HG02938 (cell line): ENCODE results near the gene SNX11.

Experiments used
- ATAC-seq: cut with Tn5 transposase; IDR thresholded peaks from one replicate; pipeline ENCODE4 v1.9.1; 2021; ENCODE audit warnings: mild to moderate bottlenecking, moderate library complexity; ENCODE audit not compliant: unreplicated experiment

The SNX11 gene

DNA sequence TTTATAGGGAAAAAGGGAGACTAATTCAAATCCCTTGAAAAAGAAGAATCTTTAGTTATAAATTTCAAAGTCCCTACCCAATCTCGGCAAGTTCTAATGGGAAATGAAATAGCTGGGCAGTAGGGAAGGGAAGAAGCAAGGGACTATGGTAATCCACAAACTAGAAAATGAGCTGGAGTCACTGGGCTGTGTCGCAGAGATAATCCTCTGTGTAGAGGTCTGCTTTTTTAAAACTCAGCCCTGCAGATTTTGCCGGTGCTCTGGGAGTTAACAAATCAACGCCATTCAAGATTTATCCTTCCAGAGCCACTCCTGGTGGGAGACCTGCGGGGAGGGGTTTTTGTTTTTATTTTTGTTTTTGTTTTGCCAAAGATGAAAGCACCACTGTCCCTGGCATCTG lies 20.8 kb downstream of the SNX11 start:
- no peak for ATAC-seq

DNA sequence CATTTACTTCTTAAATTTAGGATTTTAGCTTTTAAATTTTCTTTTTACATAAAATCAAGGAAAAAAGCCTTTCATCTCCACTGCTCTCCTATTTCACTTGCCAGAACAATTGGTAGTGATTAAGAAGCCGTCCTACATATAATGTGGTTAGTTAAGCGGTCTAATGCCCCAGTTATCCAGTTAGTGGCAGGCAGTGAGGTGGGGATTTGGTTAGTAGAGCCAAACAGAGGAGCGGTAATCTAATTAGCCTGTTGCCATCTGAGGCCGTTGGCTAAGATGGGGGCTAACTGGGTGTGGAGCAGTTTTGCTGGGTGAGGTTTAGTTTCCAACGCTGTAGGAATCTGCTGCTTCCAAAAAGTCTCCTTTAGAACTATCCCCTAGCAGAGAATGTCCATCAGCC lies 22.4 kb downstream of the SNX11 start:
- no peak for ATAC-seq

DNA sequence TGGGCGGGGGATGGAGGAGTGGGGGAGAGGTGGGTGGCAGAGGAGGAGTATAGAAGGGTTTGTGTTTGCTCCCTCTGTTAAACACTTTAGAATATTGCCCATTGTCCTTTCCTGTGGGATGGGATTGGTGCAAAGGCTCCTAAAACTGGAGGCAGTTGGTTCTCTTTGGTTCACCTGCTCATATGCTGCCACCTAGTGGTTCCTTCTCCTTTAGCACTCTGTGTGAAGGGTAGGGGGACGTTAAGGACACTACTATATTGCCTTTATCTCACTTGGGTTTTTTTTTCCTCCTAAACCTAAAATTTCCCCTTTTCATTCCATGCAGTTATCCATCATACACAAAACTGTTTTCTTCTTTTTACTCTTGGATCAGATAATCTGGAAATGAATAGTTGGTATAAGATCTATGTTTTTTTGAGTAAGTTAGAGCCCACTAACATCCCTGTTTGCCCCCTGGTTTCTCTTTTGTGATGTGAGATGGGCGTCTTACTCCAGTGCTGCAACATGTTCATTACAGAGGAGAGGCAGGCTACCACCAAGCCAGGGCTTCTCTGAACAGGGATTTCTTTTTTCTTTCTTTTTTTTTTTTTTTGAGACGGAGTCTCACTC lies 23.8 kb downstream of the SNX11 start:
- ATAC-seq: no peak

DNA sequence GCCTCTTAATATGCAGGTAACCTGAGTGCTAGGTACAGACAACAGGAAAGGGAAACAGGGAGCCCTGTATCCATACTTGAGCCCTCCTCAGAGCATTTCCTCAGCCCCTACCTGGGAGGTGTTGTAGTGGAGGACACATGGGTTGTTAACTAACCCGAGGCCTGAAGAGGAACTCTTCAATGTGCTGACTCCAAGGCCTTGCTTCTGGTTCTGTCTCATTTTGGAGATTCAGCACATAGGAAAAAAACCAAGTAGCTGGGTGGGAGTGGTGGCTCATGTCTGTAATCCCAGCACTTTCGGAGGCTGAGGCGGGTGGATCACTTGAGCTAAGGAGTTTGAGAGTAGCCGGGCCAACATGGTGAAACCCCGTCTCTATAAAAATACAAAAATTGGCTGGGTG lies 24.8 kb downstream of the SNX11 start:
- no peak for ATAC-seq

DNA sequence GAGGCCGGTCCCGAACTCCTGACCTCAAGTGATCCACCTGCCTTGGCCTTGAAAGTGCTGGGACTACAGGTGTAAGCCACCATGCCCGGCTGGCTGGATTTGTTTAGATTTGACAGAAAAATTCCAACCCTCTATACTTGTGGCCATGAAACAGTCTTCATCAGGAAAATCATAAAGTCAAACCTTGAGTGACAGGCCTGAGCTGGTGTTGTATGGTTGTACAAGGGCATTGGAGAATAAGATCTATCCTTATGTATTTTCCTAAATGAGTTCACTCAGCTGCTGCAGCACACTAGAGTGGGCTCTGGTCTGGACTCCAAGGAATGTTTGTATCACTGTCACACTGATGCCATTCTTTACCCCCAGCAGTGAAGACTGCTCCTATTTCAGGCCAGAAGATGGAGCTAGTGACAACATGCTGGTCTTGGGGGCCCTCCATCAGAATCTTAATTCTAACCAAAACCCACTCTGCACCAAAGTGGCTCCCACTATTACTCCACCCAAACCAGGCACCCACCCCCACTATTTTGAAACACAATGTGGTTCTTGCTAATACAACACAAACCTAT lies 27.4 kb downstream of the SNX11 start:
- ATAC-seq: no peak

DNA sequence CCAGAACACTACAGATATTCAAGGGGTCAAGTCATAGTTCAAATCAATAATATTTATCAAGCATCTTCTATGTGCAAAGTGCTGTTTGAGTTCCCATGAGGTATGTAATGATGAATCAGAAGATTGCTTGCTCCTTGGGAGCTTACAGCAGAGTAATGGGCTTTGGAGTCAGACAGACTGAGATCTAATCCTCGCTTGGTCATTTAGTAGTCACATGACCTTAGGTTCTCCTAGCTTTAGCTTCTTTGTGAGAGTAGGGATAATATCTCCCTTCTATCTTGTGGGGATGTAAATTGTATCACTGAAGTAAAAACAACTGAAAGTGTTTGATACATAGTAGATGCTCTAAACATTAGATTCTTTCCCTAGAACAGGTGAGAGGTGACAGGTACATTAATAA lies 30.1 kb downstream of the SNX11 start:
- ATAC-seq: no peak

DNA sequence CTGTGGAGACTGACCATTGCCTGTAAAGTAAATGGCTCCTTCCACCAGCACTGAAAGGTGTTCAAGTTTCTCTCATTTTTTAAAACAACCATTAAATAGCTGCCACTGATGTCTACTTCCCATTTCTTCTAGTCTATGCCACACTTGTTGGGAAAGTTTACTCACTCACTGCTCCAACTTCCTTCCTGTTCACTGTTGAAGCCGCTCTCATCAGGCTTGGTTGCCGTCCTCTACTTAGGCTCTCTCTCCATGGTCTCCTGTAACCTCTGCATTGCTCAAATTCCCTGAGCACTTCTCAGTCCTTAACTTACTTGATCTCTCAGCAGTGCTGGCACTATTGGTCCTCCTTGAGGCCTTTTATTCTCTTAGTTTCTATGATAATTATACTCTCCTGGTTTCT lies 32.4 kb downstream of the SNX11 start:
- ATAC-seq: no peak

DNA sequence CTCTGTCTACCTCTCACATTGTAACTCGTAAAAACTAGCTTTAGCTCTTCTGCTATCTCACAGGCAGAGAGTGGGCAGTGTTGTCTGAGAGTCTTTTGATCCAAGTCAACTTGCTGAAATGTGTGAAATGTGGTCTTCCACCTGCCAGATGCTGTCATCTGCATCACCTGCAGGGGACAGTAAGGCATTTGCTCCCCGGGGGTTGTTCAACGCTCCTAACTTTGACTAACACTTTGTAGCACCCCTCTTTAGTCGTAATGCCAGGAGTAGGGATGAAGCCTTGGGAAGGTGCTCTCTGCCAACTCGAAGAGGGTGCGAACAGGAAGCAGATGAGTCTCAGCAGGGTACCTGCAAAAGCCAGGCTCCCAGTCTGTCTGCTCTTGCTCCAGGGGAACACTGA lies 36.1 kb downstream of the SNX11 start:
- ATAC-seq: no peak

DNA sequence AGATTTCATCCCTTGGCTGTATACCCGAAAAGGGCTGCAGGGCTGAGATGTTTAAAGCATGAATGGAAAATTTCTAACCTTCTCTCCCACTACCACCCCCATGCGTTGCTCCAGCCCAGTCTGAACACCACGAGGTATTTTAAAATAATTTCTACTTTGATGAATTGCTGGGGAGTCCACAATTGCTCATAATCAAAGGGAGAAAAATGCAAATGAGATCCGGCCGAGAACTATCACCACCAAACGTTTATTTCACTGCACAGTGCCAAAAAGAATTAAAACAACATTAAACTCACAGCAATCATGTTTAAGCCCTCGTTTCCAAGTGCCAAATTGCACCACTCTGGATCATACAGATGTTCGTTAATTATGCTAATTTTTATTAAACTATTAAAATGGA lies 36.7 kb downstream of the SNX11 start:
- ATAC-seq: no peak

DNA sequence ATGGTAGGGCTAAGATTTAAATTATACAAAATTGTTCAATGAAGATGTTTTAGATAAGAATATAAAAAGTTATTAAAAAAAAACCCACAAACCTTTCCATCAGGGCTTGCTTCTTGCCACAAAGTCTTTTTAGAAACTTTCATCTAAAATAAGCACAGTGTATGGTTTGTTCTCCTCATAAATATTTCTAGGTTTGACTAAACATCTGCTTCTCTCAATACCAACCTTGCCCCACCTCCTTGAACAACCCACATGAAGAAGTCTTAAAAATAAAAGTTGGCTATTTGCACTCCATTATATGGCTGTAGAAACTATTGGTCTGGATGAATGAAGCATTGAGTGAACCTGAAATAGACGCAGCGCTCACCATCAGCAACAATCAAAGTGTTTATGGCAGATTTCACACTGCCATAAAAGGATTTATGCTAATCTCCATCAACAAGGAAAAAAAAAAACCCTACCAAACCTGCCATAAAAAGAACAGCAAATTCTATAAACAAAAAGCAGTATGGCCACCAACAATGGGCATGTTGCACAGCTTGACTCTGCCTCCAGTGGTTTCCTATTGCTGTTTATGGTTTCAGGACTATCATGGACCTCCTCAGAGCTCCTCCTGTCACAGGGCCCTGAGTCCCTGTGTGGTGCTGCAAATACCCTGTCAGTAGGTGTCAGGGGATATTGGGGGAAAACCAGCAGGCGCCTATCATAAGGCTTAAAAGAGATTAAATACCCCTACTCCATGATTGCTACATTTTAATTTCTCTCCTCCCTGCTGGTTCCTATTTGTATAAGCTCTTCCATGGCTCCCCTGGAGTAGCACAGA lies 37.6 kb downstream of the SNX11 start:
- no peak for ATAC-seq

DNA sequence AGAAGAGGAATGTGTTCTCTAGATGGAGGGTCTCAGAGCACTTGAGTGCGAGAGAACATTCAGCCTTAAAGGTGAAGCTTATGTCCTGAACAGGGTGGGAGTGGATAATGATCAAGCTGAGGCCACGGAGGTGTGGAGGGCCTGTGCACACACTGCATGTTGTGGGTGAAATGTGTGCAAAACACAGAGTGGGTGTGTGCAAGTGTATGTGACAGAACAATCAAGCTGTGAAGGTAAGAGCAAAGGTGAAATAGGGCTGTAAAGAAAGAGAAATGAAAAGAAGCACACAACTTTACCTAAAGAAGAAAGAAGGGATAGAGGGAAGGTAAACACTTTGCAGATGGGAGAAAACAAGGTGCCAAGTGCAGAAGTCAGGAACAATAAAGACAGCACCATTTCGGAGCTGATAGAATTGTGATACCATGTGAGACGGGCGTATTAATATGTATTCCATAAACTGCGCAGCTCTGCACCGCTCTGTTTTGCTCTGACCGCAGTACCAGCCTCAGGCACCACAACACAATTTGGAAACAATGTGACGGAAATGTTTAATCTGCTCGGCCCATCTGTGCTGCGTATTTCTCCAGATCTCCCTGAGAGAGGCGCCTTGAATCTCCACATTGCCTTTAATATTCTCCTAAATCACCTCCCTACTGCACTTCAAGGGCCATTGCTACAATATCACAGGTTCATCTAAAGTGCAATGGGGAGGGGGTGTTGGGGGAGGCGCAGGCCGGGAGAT lies 40.6 kb downstream of the SNX11 start:
- no peak for ATAC-seq

DNA sequence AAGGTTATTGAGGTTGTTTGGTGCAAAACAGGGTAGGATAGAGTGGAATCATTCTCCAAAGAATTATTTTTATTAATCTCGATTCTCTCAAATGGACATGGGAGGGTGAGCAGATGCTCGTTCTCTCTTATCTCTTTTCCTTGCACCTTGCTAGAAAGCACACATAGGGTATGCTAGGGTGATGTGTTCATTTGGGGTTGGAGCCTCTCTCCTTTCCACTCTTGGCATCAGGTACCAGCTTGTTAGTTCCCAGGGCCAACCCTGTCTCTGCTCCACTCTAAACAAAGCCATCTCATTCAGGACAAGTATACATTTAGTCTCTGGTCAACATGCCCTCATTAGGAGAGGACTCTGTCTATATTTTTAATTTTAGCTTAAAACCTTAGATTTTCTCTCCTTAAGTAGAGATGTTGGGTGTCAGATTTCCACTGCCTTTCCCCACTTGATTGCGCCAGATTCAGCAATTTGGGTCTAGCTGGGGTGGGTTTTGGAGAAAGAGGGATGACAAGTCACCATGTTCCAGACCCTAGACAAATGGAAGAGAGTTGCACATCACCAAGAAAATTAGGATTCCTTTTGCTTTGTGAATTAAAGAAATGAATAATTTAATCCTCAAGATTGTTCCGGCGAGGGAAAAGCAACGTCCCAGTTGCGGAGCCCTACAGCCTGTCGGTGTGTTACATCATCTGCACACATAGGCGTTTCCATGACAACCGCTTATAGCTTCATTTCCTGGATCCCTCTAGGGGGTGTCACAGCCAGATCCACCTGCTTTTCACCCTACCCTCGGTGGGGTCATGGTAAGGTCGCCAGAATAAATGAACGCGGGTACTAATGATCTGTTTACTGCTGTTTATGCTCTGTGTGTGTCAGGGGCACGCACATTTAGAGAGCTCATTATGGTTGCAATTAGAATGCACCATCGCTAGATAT lies 41.6 kb downstream of the SNX11 start:
- no peak for ATAC-seq

DNA sequence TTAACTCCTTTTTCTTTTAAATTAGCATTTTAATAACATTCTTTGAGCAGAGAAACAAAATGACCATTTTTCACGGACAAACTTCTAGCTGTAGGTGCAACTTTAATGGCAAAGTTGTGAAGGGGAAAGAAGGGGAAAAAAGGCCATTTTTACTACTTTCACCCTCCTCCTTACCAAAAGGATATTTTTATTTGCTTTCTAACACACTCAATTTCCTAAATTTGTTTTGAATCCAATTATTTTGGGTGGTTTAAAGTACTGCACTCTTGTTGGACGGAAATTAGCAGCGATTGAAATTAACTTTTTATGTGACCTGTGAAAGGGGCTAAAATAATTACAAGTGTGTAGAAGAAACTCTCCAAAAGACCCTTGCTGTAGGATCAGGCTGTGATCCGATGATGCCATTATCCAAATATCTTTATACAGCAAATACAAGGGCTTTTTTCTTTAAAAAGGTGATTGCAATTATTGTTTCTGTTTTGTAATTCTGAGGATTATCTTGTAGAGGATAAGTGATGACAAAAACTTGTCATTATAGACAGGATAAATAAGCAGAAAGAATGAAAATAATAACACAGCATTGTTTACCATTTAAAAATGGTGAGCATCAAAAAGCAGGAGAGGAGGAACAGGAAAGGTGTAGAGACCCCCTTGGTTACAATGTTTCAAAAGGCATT lies 42.4 kb downstream of the SNX11 start:
- no peak for ATAC-seq

DNA sequence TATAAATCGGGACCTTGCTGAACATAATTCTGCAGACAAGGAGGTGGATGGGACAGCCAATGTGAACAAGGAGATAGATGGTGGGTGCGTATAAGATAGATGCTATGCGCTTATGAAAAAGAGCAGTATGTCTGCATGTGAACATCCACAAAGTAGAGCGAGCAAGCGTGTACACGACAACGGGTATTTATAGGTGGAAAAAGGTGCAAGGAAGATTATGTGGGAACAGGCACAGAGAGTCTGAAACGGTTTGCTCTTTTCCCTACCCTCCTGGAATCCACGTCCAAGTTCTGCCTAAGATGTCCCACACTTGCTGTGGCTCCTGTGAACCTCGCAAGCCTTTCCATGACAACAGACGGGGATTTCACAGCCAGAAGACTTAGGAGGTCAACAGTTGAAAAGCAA lies 43.0 kb downstream of the SNX11 start:
- ATAC-seq: no peak

DNA sequence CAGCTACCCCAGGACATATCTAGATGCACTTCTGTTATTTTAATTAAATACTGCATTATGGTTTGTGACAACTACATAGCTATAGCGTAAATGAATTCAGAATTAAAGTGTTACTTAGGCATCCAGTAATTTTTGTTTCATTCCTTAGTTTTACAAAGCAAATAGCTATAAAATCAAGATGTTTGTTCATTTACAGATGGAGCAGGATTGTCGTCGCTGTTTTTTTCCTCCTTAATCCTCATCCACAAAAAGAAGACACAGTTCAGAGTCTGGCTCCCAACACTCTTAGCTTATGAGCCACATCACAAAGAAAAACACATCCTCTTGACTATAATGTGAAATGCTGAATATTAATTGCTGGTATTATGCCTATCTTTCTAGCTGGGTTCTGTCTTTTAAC lies 43.7 kb downstream of the SNX11 start:
- ATAC-seq: no peak

DNA sequence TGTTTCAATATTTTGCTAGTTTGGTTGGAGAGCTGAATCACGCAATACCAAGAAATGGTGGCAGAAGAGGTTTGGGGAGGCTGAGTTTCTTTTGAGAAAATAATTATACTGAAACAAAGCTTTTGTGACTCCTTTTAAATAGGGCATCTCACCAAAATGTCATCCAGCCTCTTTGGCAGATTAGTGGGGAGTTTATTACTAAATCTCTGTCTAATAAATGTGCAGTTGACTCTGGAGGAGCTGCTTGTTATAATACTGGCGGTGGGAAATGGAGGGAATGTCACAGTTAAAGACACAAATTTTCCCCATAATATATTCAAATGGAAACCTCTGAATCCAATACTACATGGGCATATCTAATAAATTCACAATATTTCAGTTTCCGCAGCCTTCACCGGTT lies 44.7 kb downstream of the SNX11 start:
- ATAC-seq: no peak

DNA sequence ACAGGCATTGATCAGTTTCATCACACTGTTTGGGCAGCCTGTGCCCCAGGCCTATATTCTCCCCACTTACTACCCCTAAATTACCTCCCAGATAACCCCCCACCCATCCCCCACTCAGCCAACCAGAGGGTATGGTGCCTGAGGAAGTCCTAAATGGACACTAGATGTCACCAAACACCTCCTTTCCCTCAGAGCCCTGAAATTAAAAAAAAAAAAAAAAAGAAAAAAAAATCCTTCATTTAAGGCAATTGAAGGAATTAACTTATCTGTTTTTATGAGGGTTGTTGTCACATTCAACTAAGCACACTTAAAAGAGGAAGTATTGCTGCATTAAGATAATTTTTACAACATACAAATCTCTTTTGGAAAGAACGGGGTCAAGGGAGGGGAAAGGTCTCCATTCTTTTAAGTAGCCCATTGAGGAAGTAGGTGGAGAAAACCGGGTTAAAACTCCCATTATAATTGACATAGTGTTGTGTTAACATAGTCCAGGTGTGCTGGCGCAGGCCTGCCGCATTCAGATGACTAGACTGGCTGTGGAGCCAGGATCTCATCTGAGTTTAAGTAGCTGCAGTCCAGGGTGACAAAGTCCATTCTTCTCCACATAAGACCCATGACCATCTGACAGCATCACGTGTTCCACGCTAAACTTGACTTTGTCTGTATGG lies 46.3 kb downstream of the SNX11 start:
- ATAC-seq: no peak

DNA sequence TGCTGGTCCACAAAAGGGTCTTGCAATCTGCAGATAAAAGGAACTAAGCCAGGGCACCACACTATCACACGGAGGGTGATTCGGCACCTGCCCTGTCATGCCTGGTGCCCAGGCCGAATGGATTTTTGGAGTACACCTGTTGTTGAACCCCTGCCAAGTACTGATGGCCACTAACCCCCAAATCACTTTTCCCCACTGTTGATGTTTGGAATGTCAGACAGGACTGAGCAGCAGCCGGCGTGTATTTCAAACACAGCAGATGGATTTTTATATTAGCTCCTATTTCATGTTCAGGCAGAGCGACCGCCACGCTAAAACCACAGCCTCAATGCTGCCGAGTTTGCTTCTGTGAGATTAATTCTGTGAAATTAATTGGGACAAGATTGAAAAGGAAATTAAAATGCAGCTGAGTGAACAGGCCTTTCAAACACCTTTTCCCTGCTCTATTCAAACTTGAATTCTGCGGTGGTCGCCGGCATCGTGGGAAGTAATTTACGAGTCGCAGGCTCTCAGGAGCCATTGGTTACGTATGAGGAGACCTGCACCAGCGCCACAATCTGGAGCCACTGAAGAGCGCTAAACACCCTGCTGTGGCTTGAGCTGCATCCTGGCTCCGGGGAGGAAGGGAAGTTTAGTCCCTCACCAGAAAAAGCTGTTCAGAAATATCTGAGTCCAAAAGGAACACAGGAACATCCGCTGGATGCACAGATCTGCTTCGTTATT lies 48.5 kb downstream of the SNX11 start:
- ATAC-seq: no peak

DNA sequence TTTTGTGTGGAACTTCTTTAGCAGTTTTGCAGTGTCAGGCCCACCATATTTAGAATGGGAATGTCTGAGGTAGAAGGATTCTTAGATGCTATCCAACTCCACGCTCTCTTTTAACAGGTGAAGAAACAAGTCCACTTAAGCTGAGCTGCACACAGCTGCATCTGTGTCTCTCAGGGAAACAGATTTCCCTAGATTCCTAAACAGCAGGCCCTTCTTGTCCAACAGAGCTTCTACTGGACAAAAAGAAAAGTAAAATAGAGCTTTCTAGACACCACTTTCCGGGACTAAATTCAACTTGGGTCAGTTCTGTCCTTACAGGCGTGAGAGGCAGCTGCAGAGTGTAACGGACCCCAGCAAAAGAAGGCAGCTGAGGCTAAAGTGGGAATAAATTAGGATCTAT lies 51.7 kb downstream of the SNX11 start:
- ATAC-seq: no peak
